ENCODE data around the gene PTPRN2. TPM values are rescaled to one million over a fixed set of nuclear protein-coding genes. Genes with fewer than 3 reads are reported as not detected.

PTPRN2 gene
- total and polyA plus RNA-seq, 2 donors (not counting 3 experiments of a cell fraction or from before 2014, with no cell fraction given) = 0.62 to 0.88 TPM

GRCh38 chr7:157785486-157786186, 802.0 kb downstream of the PTPRN2 start:
- Histone ChIP-seq H3K36me3 (ENCODE audit: control insufficient read depth in 2 of 2, extremely low read depth in 1 of 2, insufficient read depth in 2 of 2, low read length in 2 of 2) (no peaks in the 10 kb centered on the region), H3K27me3 (ENCODE audit: control insufficient read depth in 2 of 2, insufficient read depth in 2 of 2, low read length in 2 of 2) (no peaks in the 10 kb centered on the region), H3K27ac (ENCODE audit: insufficient read depth, low read depth, low read length) (no peak overlapping the region), H4K20me1 (replicated peaks; ENCODE audit: control insufficient read depth, extremely low read depth, insufficient read depth, low read length) (no peaks in the 10 kb centered on the region), H3K4me3 (replicated peaks in 1 of 3; ENCODE audit: insufficient read depth in 1 of 3, low read depth in 1 of 3, low read length in 3 of 3) (no peak overlapping the region), H3K4me1 (ENCODE audit: control insufficient read depth, extremely low read depth, insufficient read depth, low read length) (no peaks in the 10 kb centered on the region), H3K9me3 (replicated peaks; ENCODE audit: control insufficient read depth, insufficient read depth, low read length) (peaks cover 8% of the 10 kb centered on the region), H3K4me2 (ENCODE audit: insufficient read depth, low read length) (no peak overlapping the region), H3K9ac (replicated peaks; ENCODE audit: extremely low read depth, insufficient read depth, low read length) (no peak overlapping the region), H3K9me1 (replicated peaks; ENCODE audit: control insufficient read depth, extremely low read depth, insufficient read depth, low read length) (no peaks in the 10 kb centered on the region), H3K79me2 (ENCODE audit: control insufficient read depth, insufficient read depth, low read length) (no peaks in the 10 kb centered on the region), H2AFZ (ENCODE audit: low read depth, low read length) (no peak overlapping the region)
- dilution Hi-C loops (cut with MboI; ENCODE audit: extremely low pct_ligation_motif_present, low sequenced_read_pairs) = no loop called here
- BruUV-seq (replicated peaks) = no TSS peak
- TF ChIP-seq, protein P1, sequence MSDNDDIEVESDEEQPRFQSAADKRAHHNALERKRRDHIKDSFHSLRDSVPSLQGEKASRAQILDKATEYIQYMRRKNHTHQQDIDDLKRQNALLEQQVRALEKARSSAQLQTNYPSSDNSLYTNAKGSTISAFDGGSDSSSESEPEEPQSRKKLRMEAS (IDR thresholded peaks at IDR 0.05; ENCODE audit: insufficient read depth, insufficient read length) = no peak
- TF ChIP-seq POLR2AphosphoS5 (IDR thresholded peaks at IDR 0.05; ENCODE audit: insufficient read depth, low read depth, low read length) (no peak), FOS (IDR thresholded peaks at IDR 0.05; ENCODE audit: borderline replicate concordance, insufficient read depth, low read length) (no peak), MYC (IDR thresholded peaks at IDR 0.05; ENCODE audit: low read depth, low read length) (no peak)
- intact Hi-C loops (cut with micrococcal nuclease) = no loop called here
- ChIA-PET POLR2A (no interaction called here), CTCF (no interaction called here)
- FAIRE-seq (no peak), DNase-seq (ENCODE audit: low read depth, low spot score) (no peak)

- Histone ChIP-seq H3K27me3 (ENCODE audit: control insufficient read depth in 2 of 2, insufficient read depth in 2 of 2, low read length in 2 of 2) (no peaks in the 10 kb centered on the region), H3K79me2 (ENCODE audit: control insufficient read depth, insufficient read depth, low read length) (no peaks in the 10 kb centered on the region), H3K27ac (ENCODE audit: insufficient read depth, low read depth, low read length) (no peak overlapping the region), H4K20me1 (replicated peaks; ENCODE audit: control insufficient read depth, extremely low read depth, insufficient read depth, low read length) (no peaks in the 10 kb centered on the region), H3K36me3 (ENCODE audit: control insufficient read depth in 2 of 2, extremely low read depth in 1 of 2, insufficient read depth in 2 of 2, low read length in 2 of 2) (no peaks in the 10 kb centered on the region), H3K4me2 (ENCODE audit: insufficient read depth, low read length) (no peak overlapping the region), H3K9me3 (replicated peaks; ENCODE audit: control insufficient read depth, insufficient read depth, low read length) (peaks cover 8% of the 10 kb centered on the region), H2AFZ (ENCODE audit: low read depth, low read length) (no peak overlapping the region), H3K9ac (replicated peaks; ENCODE audit: extremely low read depth, insufficient read depth, low read length) (no peak overlapping the region), H3K9me1 (replicated peaks; ENCODE audit: control insufficient read depth, extremely low read depth, insufficient read depth, low read length) (no peaks in the 10 kb centered on the region), H3K4me1 (ENCODE audit: control insufficient read depth, extremely low read depth, insufficient read depth, low read length) (no peaks in the 10 kb centered on the region), H3K4me3 (replicated peaks in 1 of 3; ENCODE audit: insufficient read depth in 1 of 3, low read depth in 1 of 3, low read length in 3 of 3) (no peak overlapping the region)
- CTCF ChIA-PET = no interaction called here
- FAIRE-seq = no peak
- dilution Hi-C loops (cut with MboI; ENCODE audit: extremely low pct_ligation_motif_present, low sequenced_read_pairs) (no loop called here), intact Hi-C loops (cut with micrococcal nuclease) (no loop called here)
- no peak for DNase-seq (ENCODE audit: low read depth, low spot score)
- TF ChIP-seq JUN (IDR thresholded peaks at IDR 0.05; ENCODE audit: borderline replicate concordance, insufficient read depth, insufficient read length, low read depth) (no peak), POLR2AphosphoS5 (IDR thresholded peaks at IDR 0.05; ENCODE audit: insufficient read depth, low read depth, low read length) (no peak), EZH2 (IDR thresholded peaks at IDR 0.05; ENCODE audit: borderline replicate concordance, low read depth, low read length, severe bottlenecking) (no peak), FOS (IDR thresholded peaks at IDR 0.05; ENCODE audit: borderline replicate concordance, insufficient read depth, low read length) (no peak), GATA2 (IDR thresholded peaks at IDR 0.05; ENCODE audit: insufficient read depth, insufficient read length, low read depth, low read length) (no peak), MYC (IDR thresholded peaks at IDR 0.05; ENCODE audit: low read depth, low read length) (no peak), POLR2A (IDR thresholded peaks at IDR 0.05; ENCODE audit: low read depth, low read length) (no peak)
- TF ChIP-seq, protein P1 (IDR thresholded peaks at IDR 0.05; ENCODE audit: insufficient read depth, insufficient read length) = no peak
- TF ChIP-seq, protein P2, sequence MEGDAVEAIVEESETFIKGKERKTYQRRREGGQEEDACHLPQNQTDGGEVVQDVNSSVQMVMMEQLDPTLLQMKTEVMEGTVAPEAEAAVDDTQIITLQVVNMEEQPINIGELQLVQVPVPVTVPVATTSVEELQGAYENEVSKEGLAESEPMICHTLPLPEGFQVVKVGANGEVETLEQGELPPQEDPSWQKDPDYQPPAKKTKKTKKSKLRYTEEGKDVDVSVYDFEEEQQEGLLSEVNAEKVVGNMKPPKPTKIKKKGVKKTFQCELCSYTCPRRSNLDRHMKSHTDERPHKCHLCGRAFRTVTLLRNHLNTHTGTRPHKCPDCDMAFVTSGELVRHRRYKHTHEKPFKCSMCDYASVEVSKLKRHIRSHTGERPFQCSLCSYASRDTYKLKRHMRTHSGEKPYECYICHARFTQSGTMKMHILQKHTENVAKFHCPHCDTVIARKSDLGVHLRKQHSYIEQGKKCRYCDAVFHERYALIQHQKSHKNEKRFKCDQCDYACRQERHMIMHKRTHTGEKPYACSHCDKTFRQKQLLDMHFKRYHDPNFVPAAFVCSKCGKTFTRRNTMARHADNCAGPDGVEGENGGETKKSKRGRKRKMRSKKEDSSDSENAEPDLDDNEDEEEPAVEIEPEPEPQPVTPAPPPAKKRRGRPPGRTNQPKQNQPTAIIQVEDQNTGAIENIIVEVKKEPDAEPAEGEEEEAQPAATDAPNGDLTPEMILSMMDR (IDR thresholded peaks at IDR 0.05; ENCODE audit: extremely low read depth in 1 of 2, insufficient read depth in 1 of 2, low read depth in 1 of 2, low read length in 2 of 2) = no peak
- BruUV-seq (replicated peaks) = no TSS peak
- POLR2A ChIA-PET = no interaction called here
These were observed 802.6 kb downstream of the PTPRN2 start for GRCh38 chr7:157784979-157785441.

All from endothelial cell of umbilical vein (primary cell).